Nephron progenitor cell (in vitro differentiated cells): ENCODE results near the gene PCDHGB6.
"Not testable (repeated sequence)": the region's sequence is repeated elsewhere in the genome, so short reads cannot be mapped to it uniquely, and the experiment has no call there.

Experiments
- DNase-seq: peaks from one replicate; pipeline ENCODE4 v3.0.0; 2021
- H3K27ac Mint-ChIP-seq: 2 replicates; pipeline ENCODE4 v1.8.0; 2021; ENCODE audit warnings: mild to moderate bottlenecking, moderate library complexity, mixed read lengths
- H3K27me3 Mint-ChIP-seq: 2 replicates; pipeline ENCODE4 v1.8.0; 2021; ENCODE audit warnings: mild to moderate bottlenecking, low read depth, mixed read lengths; ENCODE audit not compliant: poor library complexity
- H3K36me3 Mint-ChIP-seq: 2 replicates; pipeline ENCODE4 v1.8.0; 2021; ENCODE audit warnings: low read depth, mixed read lengths
- H3K4me1 Mint-ChIP-seq: 2 replicates; pipeline ENCODE4 v1.8.0; 2021; ENCODE audit warnings: mixed read lengths
- H3K4me3 Mint-ChIP-seq: 2 replicates; pipeline ENCODE4 v1.8.0; 2021; ENCODE audit warnings: mild to moderate bottlenecking, moderate library complexity, mixed read lengths
- H3K9me3 Mint-ChIP-seq: 2 replicates; pipeline ENCODE4 v1.8.0; 2021; ENCODE audit warnings: mild to moderate bottlenecking, moderate library complexity, mixed read lengths
- CTCF ChIP-seq: fragments of 200-600 bp; sonication (generic); IDR thresholded peaks from 2 replicates; pipeline ENCODE4 v1.5.0; 2021; ENCODE audit warnings: antibody characterized with exemption

PCDHGB6 gene

GRCh38 chr5:141430332-141431113, 22.7 kb downstream of the PCDHGB6 start, which contains the start of gene PCDHGA12:
Gene PCDHGA12, plus strand, starts transcription at chr5:141430507. Its CDS starts 253 bp downstream, at chr5:141430760.
- no peak for TF ChIP-seq CTCF
- peaks cover 99% of the 10 kb centered on the region for H3K36me3 Mint-ChIP-seq
- H3K27ac Mint-ChIP-seq = no peak within 1 kb of the TSS

DNA sequence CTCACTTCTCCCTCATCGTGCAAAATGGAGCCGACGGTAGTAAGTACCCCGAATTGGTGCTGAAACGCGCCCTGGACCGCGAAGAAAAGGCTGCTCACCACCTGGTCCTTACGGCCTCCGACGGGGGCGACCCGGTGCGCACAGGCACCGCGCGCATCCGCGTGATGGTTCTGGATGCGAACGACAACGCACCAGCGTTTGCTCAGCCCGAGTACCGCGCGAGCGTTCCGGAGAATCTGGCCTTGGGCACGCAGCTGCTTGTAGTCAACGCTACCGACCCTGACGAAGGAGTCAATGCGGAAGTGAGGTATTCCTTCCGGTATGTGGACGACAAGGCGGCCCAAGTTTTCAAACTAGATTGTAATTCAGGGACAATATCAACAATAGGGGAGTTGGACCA, 23.5 kb downstream of the PCDHGB6 start:
- Mint-ChIP-seq H3K27me3 (no peaks in the 10 kb centered on the region), H3K9me3 (peaks cover 100% of the 10 kb centered on the region), H3K4me3 (no peak overlapping the region), H3K27ac (no peak overlapping the region), H3K36me3 (peaks cover 99% of the 10 kb centered on the region), H3K4me1 (no peaks in the 10 kb centered on the region)
- DNase-seq = no peak
- no peak for TF ChIP-seq CTCF

More at GRCh38 chr5:141430332-141431113, 22.7 kb downstream of the PCDHGB6 start, which contains the start of gene PCDHGA12:
- peaks cover 100% of the 10 kb centered on the region for H3K9me3 Mint-ChIP-seq
- H3K4me3 Mint-ChIP-seq = no peak within 1 kb of the TSS
- no peaks in the 10 kb centered on the region for H3K4me1 Mint-ChIP-seq
- no peak for DNase-seq
- no peaks in the 10 kb centered on the region for H3K27me3 Mint-ChIP-seq

GRCh38 chr5:141432308-141432707, 24.5 kb downstream of the PCDHGB6 start:
- not testable (repeated sequence) for DNase-seq, H3K4me1 Mint-ChIP-seq, H3K27ac Mint-ChIP-seq, H3K27me3 Mint-ChIP-seq, H3K4me3 Mint-ChIP-seq
- peaks cover 100% of the 10 kb centered on the region for H3K9me3 Mint-ChIP-seq
- peaks cover 99% of the 10 kb centered on the region for H3K36me3 Mint-ChIP-seq

- peaks cover 100% of the 10 kb centered on the region for H3K9me3 Mint-ChIP-seq
These were observed 24.9 kb downstream of the PCDHGB6 start for GRCh38 chr5:141432726-141433125.

DNA sequence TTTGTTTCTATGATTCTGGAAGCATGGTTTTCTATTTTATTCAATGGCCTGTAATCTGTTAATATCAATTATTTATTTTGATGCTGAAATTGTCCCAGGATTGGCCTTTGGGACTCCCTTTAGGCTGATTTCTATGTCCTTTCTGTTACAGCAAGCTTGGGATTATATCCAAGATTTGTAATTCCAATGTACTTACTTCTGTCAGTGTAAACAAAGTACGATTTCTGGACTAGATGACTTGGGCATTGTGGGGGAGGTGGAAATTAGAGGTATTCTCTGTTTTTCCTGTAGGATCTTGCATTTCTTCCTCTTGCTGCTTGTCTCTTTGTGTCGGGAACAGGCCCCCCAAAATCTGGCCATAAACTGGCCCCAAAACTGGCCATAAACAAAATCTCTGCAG, 26.2 kb downstream of the PCDHGB6 start:
- peaks cover 95% of the 10 kb centered on the region for H3K9me3 Mint-ChIP-seq
- no peak overlapping the region for H3K4me3 Mint-ChIP-seq
- peaks cover 94% of the 10 kb centered on the region for H3K36me3 Mint-ChIP-seq
- no peaks in the 10 kb centered on the region for H3K27me3 Mint-ChIP-seq
- no peak for TF ChIP-seq CTCF
- DNase-seq = no peak
- H3K4me1 Mint-ChIP-seq = no peaks in the 10 kb centered on the region
- H3K27ac Mint-ChIP-seq = no peak overlapping the region

More at GRCh38 chr5:141432726-141433125, 24.9 kb downstream of the PCDHGB6 start:
- H3K4me3 Mint-ChIP-seq, H3K4me1 Mint-ChIP-seq, DNase-seq, H3K27me3 Mint-ChIP-seq, H3K27ac Mint-ChIP-seq: not testable (repeated sequence)
- H3K36me3 Mint-ChIP-seq = peaks cover 99% of the 10 kb centered on the region

DNA sequence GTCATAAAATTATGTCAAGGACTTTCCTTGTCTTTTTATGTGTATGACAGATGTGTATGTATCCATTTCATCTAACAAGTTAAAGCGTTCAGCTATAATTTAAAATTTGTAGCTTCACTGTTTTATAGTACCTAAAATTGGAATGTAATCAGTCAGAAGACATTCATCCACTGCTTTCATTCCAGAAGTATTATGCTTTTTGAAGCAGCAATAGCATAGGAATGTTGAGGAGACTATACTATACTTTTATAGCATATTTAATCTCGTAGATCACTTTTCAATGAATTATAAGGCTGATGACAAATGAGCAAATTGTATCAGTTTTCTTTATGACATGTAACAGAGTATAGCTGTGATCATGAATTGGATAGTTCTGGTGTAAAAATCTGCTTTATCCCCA, 29.4 kb downstream of the PCDHGB6 start:
- Mint-ChIP-seq H3K36me3 (peaks cover 93% of the 10 kb centered on the region), H3K9me3 (peaks cover 93% of the 10 kb centered on the region), H3K4me1 (no peaks in the 10 kb centered on the region), H3K27ac (no peak overlapping the region), H3K4me3 (no peak overlapping the region), H3K27me3 (no peaks in the 10 kb centered on the region)
- TF ChIP-seq CTCF = no peak
- no peak for DNase-seq
